Body of pancreas (tissue), 4 donors: ENCODE results near the gene SLC25A4.

Experiments used
- POLR2A ChIP-seq, 3 donors: fragments of 450-650 bp; IDR thresholded peaks; one replicate each; pipeline ENCODE4 v1.6.1; 2016; ENCODE audit warnings: antibody characterized with exemption in 3 of 3, mild to moderate bottlenecking in 2 of 3
- TF ChIP-seq, protein P1 (sequence below), 7 experiments: fragments of 450-650 bp in 4 of 7; fragments of 200-600 bp in 3 of 7; sonication (generic) in 3 of 7; IDR thresholded peaks; one replicate each; pipeline ENCODE4 v1.5.1; 2016 to 2019; ENCODE audit warnings: antibody characterized with exemption in 7 of 7

DNA sequence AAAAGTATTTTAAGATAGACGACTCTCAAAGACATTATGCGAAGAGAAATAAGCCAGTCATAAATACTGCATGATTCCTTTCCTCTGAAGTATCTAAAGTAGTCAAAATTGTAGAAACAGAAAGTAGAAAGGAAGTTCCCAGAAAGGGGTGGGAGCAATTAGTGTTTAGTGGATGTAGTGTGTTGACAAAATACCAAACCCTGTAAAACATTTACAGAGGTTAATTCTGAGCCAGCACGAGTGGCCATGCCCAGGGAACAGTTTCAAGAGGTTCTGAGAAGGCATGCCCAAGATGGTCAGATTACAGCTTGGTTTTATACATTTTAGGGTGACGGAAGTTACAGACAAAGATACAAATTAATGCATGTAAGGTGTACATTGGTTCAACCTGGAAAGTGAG is 34.4 kb upstream of the SLC25A4 start:
- TF ChIP-seq POLR2A (IDR thresholded peaks at IDR 0.05): no peak
- TF ChIP-seq, protein P1, sequence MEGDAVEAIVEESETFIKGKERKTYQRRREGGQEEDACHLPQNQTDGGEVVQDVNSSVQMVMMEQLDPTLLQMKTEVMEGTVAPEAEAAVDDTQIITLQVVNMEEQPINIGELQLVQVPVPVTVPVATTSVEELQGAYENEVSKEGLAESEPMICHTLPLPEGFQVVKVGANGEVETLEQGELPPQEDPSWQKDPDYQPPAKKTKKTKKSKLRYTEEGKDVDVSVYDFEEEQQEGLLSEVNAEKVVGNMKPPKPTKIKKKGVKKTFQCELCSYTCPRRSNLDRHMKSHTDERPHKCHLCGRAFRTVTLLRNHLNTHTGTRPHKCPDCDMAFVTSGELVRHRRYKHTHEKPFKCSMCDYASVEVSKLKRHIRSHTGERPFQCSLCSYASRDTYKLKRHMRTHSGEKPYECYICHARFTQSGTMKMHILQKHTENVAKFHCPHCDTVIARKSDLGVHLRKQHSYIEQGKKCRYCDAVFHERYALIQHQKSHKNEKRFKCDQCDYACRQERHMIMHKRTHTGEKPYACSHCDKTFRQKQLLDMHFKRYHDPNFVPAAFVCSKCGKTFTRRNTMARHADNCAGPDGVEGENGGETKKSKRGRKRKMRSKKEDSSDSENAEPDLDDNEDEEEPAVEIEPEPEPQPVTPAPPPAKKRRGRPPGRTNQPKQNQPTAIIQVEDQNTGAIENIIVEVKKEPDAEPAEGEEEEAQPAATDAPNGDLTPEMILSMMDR (IDR thresholded peaks at IDR 0.05): no peak
